Liver (tissue), 9 donors: ENCODE results near the gene NAA50. TPM values are rescaled to one million over a fixed set of nuclear protein-coding genes. Genes with fewer than 3 reads are reported as not detected.

Experiments
- DNase-seq: peaks from one replicate; pipeline ENCODE4 v3.0.0-alpha.2; 2017; ENCODE audit warnings: low spot score
- H3K27ac ChIP-seq, 2 donors: one replicate each; pipeline ENCODE4 v1.7.0; 2013; ENCODE audit warnings: inconsistent platforms in 2 of 2, low read length in 2 of 2, control low read depth in 1 of 2, low read depth in 1 of 2, mild to moderate bottlenecking in 1 of 2
- H3K27me3 ChIP-seq, 4 donors: one replicate each; pipeline versions ENCODE4 v1.6.1 to v1.7.0; 2013; ENCODE audit warnings: low read length in 3 of 4, inconsistent platforms in 1 of 4, mild to moderate bottlenecking in 1 of 4, moderate library complexity in 1 of 4; ENCODE audit not compliant: control insufficient read depth in 4 of 4, insufficient read depth in 4 of 4
- H3K36me3 ChIP-seq, 4 donors: one replicate each; pipeline versions ENCODE4 v1.6.1 to v1.7.0; 2013; ENCODE audit warnings: low read length in 3 of 4, mild to moderate bottlenecking in 3 of 4, low read depth in 1 of 4, moderate library complexity in 1 of 4; ENCODE audit not compliant: control insufficient read depth in 4 of 4, insufficient read depth in 3 of 4
- H3K4me1 ChIP-seq, 4 donors: one replicate each; pipeline versions ENCODE4 v1.6.1 to v1.7.0; 2013; ENCODE audit warnings: low read length in 3 of 4, mild to moderate bottlenecking in 3 of 4, moderate library complexity in 1 of 4; ENCODE audit not compliant: control insufficient read depth in 4 of 4, insufficient read depth in 4 of 4
- H3K4me3 ChIP-seq, 3 donors: one replicate each; pipeline versions ENCODE4 v1.6.1 to v1.7.0; 2013; ENCODE audit warnings: low read length in 3 of 3, control low read depth in 1 of 3, low read depth in 1 of 3, mild to moderate bottlenecking in 1 of 3
- H3K9ac ChIP-seq, 2 donors: one replicate each; pipeline ENCODE4 v1.7.0; 2013; ENCODE audit warnings: low read length in 2 of 2, mild to moderate bottlenecking in 2 of 2, moderate library complexity in 2 of 2, control low read depth in 1 of 2, low read depth in 1 of 2
- H3K9me3 ChIP-seq, 4 donors: one replicate each; pipeline versions ENCODE4 v1.6.1 to v1.7.0; 2013; ENCODE audit warnings: low read length in 3 of 4; ENCODE audit not compliant: control insufficient read depth in 4 of 4
- EGR1 ChIP-seq, 2 donors: IDR thresholded peaks; 2 replicates each; pipeline ENCODE4 v1.6.1; 2016 to 2018; ENCODE audit warnings: antibody characterized with exemption in 2 of 2, low read depth in 2 of 2
- FOXA1 ChIP-seq: IDR thresholded peaks from 2 replicates; pipeline ENCODE4 v1.6.1; 2016; ENCODE audit warnings: antibody characterized with exemption
- HNF4A ChIP-seq, 2 donors: conservative IDR thresholded peaks; 2 replicates each; pipeline ENCODE4 v1.6.1; 2016; ENCODE audit warnings: antibody characterized with exemption in 2 of 2, mild to moderate bottlenecking in 2 of 2
- HNF4G ChIP-seq: IDR thresholded peaks from 2 replicates; pipeline ENCODE4 v1.6.1; 2016; ENCODE audit warnings: antibody characterized with exemption
- JUND ChIP-seq, 2 donors: IDR thresholded peaks; 2 replicates each; pipeline ENCODE4 v1.6.1; 2016; ENCODE audit warnings: antibody characterized with exemption in 2 of 2
- RAD21 ChIP-seq, 2 donors: IDR thresholded peaks; 2 replicates each; pipeline ENCODE4 v1.6.1; 2016; ENCODE audit warnings: antibody characterized with exemption in 2 of 2, mild to moderate bottlenecking in 2 of 2
- REST ChIP-seq: IDR thresholded peaks from 2 replicates; pipeline ENCODE4 v1.6.1; 2016; ENCODE audit warnings: antibody characterized with exemption, mild to moderate bottlenecking
- RXRA ChIP-seq, 2 donors: IDR thresholded peaks; 2 replicates each; pipeline ENCODE4 v1.6.1; 2017 to 2018; ENCODE audit warnings: antibody characterized with exemption in 2 of 2, mild to moderate bottlenecking in 1 of 2
- TAF1 ChIP-seq: conservative IDR thresholded peaks from 2 replicates; pipeline ENCODE4 v1.6.1; 2016; ENCODE audit warnings: antibody characterized with exemption, mild to moderate bottlenecking
- YY1 ChIP-seq: IDR thresholded peaks from 2 replicates; pipeline ENCODE4 v1.6.1; 2016; ENCODE audit warnings: antibody characterized with exemption, mild to moderate bottlenecking
- WGBS: extraction: QIAGEN DNeasy Blood & Tissue Kit; methylation state at CpG from one replicate; pipeline ENCODE4 v1.1.7; 2013; 5-methylcytosine and 5-hydroxymethylcytosine counted together
- polyA plus RNA-seq, 2 donors: library from polyadenylated mRNA; stranded (reverse) in 1 of 2; unstranded in 1 of 2; fragments of 200-250 nt in 1 of 2; fragments of >200 nt in 1 of 2; fragmentation: Nextera tagmentation in 1 of 2; extraction: Ambion mirVana in 1 of 2; gene quantifications; one replicate each; pipeline versions ENCODE4 v1.2.1 to v1.2.3, GENCODE V29; 2013 to 2015
- total RNA-seq, 2 donors: library from RNA; depleted of rRNA; stranded (reverse); fragments of >200 nt; gene quantifications; one replicate each; pipeline ENCODE4 v1.2.3, GENCODE V29; 2014
- TF ChIP-seq, protein P1 (sequence below): fragments of 150-350 bp; IDR thresholded peaks from 2 replicates; pipeline ENCODE4 v1.5.1; 2017; ENCODE audit warnings: improper control_type of control experiment, low read depth, low read length; ENCODE audit not compliant: missing input control
- TF ChIP-seq, protein P2 (sequence below): IDR thresholded peaks from 2 replicates; pipeline ENCODE4 v1.6.1; 2016; ENCODE audit warnings: antibody characterized with exemption
- TF ChIP-seq, protein P3 (sequence below): IDR thresholded peaks from 2 replicates; pipeline ENCODE4 v1.6.1; 2016; ENCODE audit warnings: antibody characterized with exemption
- TF ChIP-seq, protein P4 (sequence below): IDR thresholded peaks from 2 replicates; pipeline ENCODE4 v1.6.1; 2016; ENCODE audit warnings: antibody characterized with exemption
- donor health status: healthy.
- donor health status: healthy.
- donor health status: healthy.
- donor health status: healthy.
- donor health status: healthy.

NAA50 gene
- total and polyA plus RNA-seq, 4 donors: 37.3 to 162 (median 73.9) TPM

- Histone ChIP-seq H3K9me3 (no peaks in the 10 kb centered on the region), H3K4me1 (peaks cover 0 to 12% (median 6%) of the 10 kb centered on the region in 4 donors), H3K4me3 (no peak overlapping the region), H3K27ac (no peak overlapping the region), H3K36me3 (peaks cover 0 to 3% (median 0%) of the 10 kb centered on the region in 4 donors), H3K9ac (no peak overlapping the region), H3K27me3 (no peaks in the 10 kb centered on the region)
- TF ChIP-seq, protein P1, sequence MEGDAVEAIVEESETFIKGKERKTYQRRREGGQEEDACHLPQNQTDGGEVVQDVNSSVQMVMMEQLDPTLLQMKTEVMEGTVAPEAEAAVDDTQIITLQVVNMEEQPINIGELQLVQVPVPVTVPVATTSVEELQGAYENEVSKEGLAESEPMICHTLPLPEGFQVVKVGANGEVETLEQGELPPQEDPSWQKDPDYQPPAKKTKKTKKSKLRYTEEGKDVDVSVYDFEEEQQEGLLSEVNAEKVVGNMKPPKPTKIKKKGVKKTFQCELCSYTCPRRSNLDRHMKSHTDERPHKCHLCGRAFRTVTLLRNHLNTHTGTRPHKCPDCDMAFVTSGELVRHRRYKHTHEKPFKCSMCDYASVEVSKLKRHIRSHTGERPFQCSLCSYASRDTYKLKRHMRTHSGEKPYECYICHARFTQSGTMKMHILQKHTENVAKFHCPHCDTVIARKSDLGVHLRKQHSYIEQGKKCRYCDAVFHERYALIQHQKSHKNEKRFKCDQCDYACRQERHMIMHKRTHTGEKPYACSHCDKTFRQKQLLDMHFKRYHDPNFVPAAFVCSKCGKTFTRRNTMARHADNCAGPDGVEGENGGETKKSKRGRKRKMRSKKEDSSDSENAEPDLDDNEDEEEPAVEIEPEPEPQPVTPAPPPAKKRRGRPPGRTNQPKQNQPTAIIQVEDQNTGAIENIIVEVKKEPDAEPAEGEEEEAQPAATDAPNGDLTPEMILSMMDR: no peak
- TF ChIP-seq, protein P2, sequence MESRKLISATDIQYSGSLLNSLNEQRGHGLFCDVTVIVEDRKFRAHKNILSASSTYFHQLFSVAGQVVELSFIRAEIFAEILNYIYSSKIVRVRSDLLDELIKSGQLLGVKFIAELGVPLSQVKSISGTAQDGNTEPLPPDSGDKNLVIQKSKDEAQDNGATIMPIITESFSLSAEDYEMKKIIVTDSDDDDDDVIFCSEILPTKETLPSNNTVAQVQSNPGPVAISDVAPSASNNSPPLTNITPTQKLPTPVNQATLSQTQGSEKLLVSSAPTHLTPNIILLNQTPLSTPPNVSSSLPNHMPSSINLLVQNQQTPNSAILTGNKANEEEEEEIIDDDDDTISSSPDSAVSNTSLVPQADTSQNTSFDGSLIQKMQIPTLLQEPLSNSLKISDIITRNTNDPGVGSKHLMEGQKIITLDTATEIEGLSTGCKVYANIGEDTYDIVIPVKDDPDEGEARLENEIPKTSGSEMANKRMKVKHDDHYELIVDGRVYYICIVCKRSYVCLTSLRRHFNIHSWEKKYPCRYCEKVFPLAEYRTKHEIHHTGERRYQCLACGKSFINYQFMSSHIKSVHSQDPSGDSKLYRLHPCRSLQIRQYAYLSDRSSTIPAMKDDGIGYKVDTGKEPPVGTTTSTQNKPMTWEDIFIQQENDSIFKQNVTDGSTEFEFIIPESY: no peak
- TF ChIP-seq HNF4A (conservative IDR thresholded peaks at IDR 0.05) (no peak), JUND (IDR thresholded peaks at IDR 0.05) (no peak)
- no peak for DNase-seq
- 76% methylated on average over 4 of the region's 4 CpGs for WGBS
These were observed 7.4 kb upstream of the NAA50 start for GRCh38 chr3:113753376-113753985.

GRCh38 chr3:113751141-113751540, 5.1 kb upstream of the NAA50 start:
- Histone ChIP-seq H3K4me3 (no peak overlapping the region), H3K9ac (no peak overlapping the region), H3K9me3 (no peaks in the 10 kb centered on the region), H3K4me1 (peaks cover 0 to 22% (median 11%) of the 10 kb centered on the region in 4 donors), H3K27ac (no peak overlapping the region), H3K27me3 (no peaks in the 10 kb centered on the region), H3K36me3 (no peaks in the 10 kb centered on the region)
- DNase-seq: no peak
- TF ChIP-seq HNF4A (conservative IDR thresholded peaks at IDR 0.05): no peak
- TF ChIP-seq REST: no peak
- no peak for TF ChIP-seq TAF1

GRCh38 chr3:113747283-113748046, 1.4 kb upstream of the NAA50 start:
- WGBS: 3% methylated on average over 18 of the region's 18 CpGs
- H3K9me3 ChIP-seq: no peaks in the 10 kb centered on the region
- H3K4me1 ChIP-seq: peaks cover 3 to 45% (median 26%) of the 10 kb centered on the region in 4 donors
- H3K36me3 ChIP-seq: no peaks in the 10 kb centered on the region
- peak; percentile 65 for DNase-seq
- peak overlapping the region; percentile 69 to 99 (median 91) for H3K4me3 ChIP-seq
- peak overlapping the region; percentile 79 to 96 for H3K9ac ChIP-seq
- H3K27me3 ChIP-seq: no peaks in the 10 kb centered on the region
- peak overlapping the region; percentile 98 to 100 for H3K27ac ChIP-seq
- TF ChIP-seq YY1 (no peak), RAD21 (IDR thresholded peaks at IDR 0.05) (no peak), RXRA (IDR thresholded peaks at IDR 0.05) (no peak), HNF4G (no peak), REST (no peak), EGR1 (IDR thresholded peaks at IDR 0.05; ENCODE audit: low read depth in 2 of 2) (no peak), FOXA1 (no peak)
- TF ChIP-seq, protein P3, sequence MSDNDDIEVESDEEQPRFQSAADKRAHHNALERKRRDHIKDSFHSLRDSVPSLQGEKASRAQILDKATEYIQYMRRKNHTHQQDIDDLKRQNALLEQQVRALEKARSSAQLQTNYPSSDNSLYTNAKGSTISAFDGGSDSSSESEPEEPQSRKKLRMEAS: no peak
- TF ChIP-seq, protein P4, sequence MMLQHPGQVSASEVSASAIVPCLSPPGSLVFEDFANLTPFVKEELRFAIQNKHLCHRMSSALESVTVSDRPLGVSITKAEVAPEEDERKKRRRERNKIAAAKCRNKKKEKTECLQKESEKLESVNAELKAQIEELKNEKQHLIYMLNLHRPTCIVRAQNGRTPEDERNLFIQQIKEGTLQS: no peak
